ENCODE measurements around the gene KIF26A. TPM values are rescaled to one million over a fixed set of nuclear protein-coding genes. Genes with fewer than 3 reads are reported as not detected.

The KIF26A gene
- total RNA-seq, 1 donor from 2014 or later, result 0.60 TPM

- Mint-ChIP-seq H3K27ac (ENCODE audit: unreplicated experiment) (no peak overlapping the region), H3K4me1 (ENCODE audit: low read depth) (no peaks in the 10 kb centered on the region), H3K36me3 (ENCODE audit: low read depth) (no peaks in the 10 kb centered on the region), H3K27me3 (ENCODE audit: low read depth) (no peaks in the 10 kb centered on the region), H3K4me3 (ENCODE audit: unreplicated experiment) (no peak overlapping the region), H3K9me3 (ENCODE audit: low read depth) (no peaks in the 10 kb centered on the region)
- no peak for DNase-seq (ENCODE audit: low spot score)
- TF ChIP-seq CTCF (IDR thresholded peaks at IDR 0.05), result no peak
These were observed 23.4 kb downstream of the KIF26A start for GRCh38 chr14:104161602-104162367.

DNA sequence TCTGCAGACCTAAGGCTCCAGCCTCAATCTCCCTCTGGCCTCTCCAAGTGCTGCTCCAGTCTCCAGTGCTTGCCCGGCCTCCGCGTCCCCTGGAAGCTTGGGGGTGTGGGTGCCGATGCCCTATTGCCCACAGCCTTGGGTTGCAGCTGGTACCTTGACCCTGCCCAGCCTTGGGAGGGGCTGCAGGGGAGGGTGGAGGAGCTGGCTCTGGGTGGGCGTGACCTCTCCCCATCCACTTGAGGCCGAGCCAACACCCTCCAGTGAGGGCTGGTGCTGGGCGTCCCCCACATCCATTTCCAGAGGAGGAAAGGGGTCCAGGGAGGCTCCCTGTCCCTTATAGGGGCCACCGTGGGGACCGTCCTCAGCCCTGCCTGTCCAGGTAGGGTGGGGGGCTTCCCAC is 24.1 kb downstream of the KIF26A start:
- no peak for DNase-seq (ENCODE audit: low spot score)
- no peaks in the 10 kb centered on the region for H3K27me3 Mint-ChIP-seq (ENCODE audit: low read depth)
- H3K4me3 Mint-ChIP-seq (ENCODE audit: unreplicated experiment), result no peak overlapping the region
- no peak for TF ChIP-seq CTCF (IDR thresholded peaks at IDR 0.05)
- no peak overlapping the region for H3K27ac Mint-ChIP-seq (ENCODE audit: unreplicated experiment)
- H3K36me3 Mint-ChIP-seq (ENCODE audit: low read depth), result no peaks in the 10 kb centered on the region
- no peaks in the 10 kb centered on the region for H3K9me3 Mint-ChIP-seq (ENCODE audit: low read depth)
- no peaks in the 10 kb centered on the region for H3K4me1 Mint-ChIP-seq (ENCODE audit: low read depth)

- Mint-ChIP-seq H3K4me3 (ENCODE audit: unreplicated experiment) (no peak overlapping the region), H3K27me3 (ENCODE audit: low read depth) (no peaks in the 10 kb centered on the region), H3K4me1 (ENCODE audit: low read depth) (no peaks in the 10 kb centered on the region), H3K36me3 (ENCODE audit: low read depth) (no peaks in the 10 kb centered on the region), H3K27ac (ENCODE audit: unreplicated experiment) (no peak overlapping the region), H3K9me3 (ENCODE audit: low read depth) (no peaks in the 10 kb centered on the region)
- TF ChIP-seq CTCF (IDR thresholded peaks at IDR 0.05), result no peak
- no peak for DNase-seq (ENCODE audit: low spot score)
These were observed 25.2 kb downstream of the KIF26A start for GRCh38 chr14:104163541-104163940.

- H3K4me3 Mint-ChIP-seq (ENCODE audit: unreplicated experiment), result no peak overlapping the region
- H3K4me1 Mint-ChIP-seq (ENCODE audit: low read depth), result no peaks in the 10 kb centered on the region
- no peaks in the 10 kb centered on the region for H3K27me3 Mint-ChIP-seq (ENCODE audit: low read depth)
- DNase-seq (ENCODE audit: low spot score), result no peak
- no peak for TF ChIP-seq CTCF (IDR thresholded peaks at IDR 0.05)
- no peak overlapping the region for H3K27ac Mint-ChIP-seq (ENCODE audit: unreplicated experiment)
- no peaks in the 10 kb centered on the region for H3K36me3 Mint-ChIP-seq (ENCODE audit: low read depth)
- H3K9me3 Mint-ChIP-seq (ENCODE audit: low read depth), result no peaks in the 10 kb centered on the region
These were observed 25.7 kb downstream of the KIF26A start for GRCh38 chr14:104164041-104164440.

- no peak for DNase-seq (ENCODE audit: low spot score)
- no peaks in the 10 kb centered on the region for H3K9me3 Mint-ChIP-seq (ENCODE audit: low read depth)
- H3K27me3 Mint-ChIP-seq (ENCODE audit: low read depth), result no peaks in the 10 kb centered on the region
- H3K4me1 Mint-ChIP-seq (ENCODE audit: low read depth), result no peaks in the 10 kb centered on the region
- TF ChIP-seq CTCF (IDR thresholded peaks at IDR 0.05), result no peak
- no peak overlapping the region for H3K27ac Mint-ChIP-seq (ENCODE audit: unreplicated experiment)
- H3K4me3 Mint-ChIP-seq (ENCODE audit: unreplicated experiment), result no peak overlapping the region
- H3K36me3 Mint-ChIP-seq (ENCODE audit: low read depth), result no peaks in the 10 kb centered on the region
These were observed 26.1 kb downstream of the KIF26A start for GRCh38 chr14:104164512-104164911.
